Skeletal muscle cell (primary cell): Measurements from ENCODE around the gene ACAP1.
A peak's percentile ranks its signal among the peaks of the same experiment; 100 is the strongest.

ENCODE experiments used
- DNase-seq: peaks from one replicate; pipeline ENCODE4 v3.0.0-alpha.2; 2010; ENCODE audit warnings: low read depth
- H3K4me3 ChIP-seq: 2 replicates; pipeline ENCODE4 v1.5.1; 2011; ENCODE audit warnings: low read depth, mild to moderate bottlenecking, control low read depth, low read length, moderate library complexity

ACAP1 gene

GRCh38 chr17:7308625-7309433 lies 27.5 kb upstream of the ACAP1 start:
- DNase-seq, result no peak
- H3K4me3 ChIP-seq, result peak overlapping the region; percentile 62

DNA sequence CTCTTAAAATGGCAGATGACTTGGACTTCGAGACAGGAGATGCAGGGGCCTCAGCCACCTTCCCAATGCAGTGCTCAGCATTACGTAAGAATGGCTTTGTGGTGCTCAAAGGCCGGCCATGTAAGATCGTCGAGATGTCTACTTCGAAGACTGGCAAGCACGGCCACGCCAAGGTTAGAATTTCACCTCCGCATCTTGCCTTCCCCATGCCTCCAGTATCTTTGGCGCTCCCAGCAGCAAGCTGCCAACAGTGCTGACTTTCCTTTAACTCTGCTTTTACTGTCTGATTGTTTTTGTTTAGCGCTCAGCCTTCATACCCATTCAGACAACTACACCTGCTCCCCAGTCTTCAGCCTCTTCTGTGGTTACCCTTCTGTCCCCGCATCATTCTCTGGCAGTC lies 26.7 kb upstream of the ACAP1 start:
- DNase-seq, result no peak

DNA sequence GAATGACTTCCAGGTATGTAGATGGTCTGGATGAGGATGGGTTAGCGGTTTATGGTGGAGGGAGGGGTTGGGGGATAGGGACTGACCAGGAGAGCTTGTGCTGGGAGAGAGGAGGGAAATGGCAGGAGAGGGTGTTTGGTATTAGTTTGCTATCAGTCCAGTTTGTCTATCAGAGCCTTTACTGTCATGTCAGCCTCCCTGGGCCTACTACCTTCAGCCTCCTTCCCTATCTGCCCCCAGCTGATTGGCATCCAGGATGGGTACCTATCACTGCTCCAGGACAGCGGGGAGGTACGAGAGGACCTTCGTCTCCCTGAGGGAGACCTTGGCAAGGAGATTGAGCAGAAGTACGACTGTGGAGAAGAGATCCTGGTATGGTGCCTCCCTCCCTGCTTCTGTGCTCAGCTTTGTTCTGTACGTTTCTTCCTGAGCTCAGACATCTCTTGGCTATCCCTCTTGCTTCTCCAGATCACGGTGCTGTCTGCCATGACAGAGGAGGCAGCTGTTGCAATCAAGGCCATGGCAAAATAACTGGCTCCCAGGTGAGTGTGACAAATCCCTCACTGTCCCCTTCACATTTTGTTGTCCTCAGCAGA lies 25.1 kb upstream of the ACAP1 start:
- DNase-seq, result no peak
- H3K4me3 ChIP-seq, result no peak overlapping the region

More for the DNA sequence above, 26.7 kb upstream of the ACAP1 start:
- peak overlapping the region; percentile 62 for H3K4me3 ChIP-seq

GRCh38 chr17:7312432-7313087 lies 23.8 kb upstream of the ACAP1 start:
- no peak for DNase-seq

DNA sequence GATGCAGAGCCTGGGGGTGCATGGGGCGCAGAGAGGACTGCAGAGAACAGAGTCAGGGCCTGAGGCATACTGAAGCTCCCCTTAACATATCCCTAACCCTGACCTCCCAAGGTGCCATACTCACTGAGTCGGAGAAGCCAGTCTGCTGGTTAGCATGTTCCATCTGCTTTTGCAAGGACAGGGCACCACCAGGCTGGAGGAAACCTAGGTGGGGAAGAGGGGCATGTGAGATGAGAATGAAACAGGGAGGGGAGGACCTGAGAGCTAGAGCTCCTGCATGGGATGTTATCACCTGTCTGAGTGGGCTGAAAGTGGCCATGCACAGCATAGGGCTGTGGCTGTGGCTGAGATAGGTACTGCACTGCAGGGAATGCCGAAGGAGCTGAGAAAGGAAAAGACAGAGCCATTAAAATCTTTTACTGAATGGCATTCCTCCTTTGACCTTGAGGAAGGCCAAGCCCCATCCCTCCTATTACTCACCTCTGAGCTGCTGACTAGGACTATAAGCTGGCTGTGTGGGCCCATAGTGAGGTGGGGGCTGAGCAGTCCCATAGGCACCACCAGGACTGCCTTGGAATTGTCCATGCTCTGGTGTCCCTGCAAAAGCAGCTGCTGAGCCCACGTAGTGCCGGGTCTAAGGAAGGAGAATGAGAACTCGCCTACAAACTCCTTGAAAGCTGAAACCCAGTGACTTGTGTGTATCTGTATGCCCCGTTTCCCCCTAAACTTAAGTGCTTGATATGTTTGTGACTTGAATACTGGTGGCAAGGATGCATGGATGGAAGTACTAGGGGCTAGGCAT lies 23.0 kb upstream of the ACAP1 start:
- no peak overlapping the region for H3K4me3 ChIP-seq
- DNase-seq, result no peak

More at GRCh38 chr17:7312432-7313087, 23.8 kb upstream of the ACAP1 start:
- H3K4me3 ChIP-seq, result no peak overlapping the region

- no peak for DNase-seq
- peak overlapping the region; percentile 81 for H3K4me3 ChIP-seq
Measured at GRCh38 chr17:7313890-7314718, 22.2 kb upstream of the ACAP1 start.

DNA sequence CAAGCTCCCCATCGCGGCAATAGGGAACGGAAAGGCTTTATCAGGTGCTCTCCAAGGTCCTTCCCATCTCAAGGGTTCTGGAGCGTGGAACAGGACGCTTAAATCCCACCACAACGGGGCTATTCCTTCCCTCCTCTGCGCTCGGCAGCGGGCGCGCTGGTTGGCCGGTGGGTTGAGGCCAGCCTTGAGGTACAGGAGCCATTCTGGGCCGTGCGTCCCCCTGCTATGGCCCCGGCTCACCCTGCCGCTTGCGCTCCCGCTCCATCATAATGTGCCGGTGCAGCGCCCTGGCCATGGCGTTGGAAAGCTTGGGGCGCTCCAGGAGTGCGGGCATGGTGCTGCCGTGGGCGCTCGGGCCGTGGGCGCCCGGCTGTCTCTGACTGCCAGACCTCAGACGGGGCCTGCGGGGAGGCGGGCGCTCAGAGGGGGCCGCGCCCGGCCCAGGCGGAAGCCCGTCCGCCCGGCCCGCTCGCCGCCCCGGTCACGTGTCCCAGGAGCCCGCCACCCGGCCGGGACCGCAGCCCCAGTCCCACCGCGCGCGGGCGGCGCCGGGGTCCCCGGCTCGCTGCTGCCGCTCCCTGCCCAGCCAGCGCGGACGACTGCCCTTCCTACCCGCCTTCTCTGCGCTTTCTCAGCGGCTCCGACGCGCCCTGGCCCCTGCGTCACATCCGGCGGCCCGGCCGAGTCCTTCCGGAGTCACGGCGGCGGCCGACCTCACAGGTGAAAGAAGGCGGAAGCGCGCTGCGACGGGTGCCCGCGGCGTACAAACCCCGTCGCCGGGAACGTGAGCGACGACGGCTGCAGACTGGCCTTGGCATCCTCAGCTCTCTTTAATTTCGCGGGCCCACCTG lies 21.4 kb upstream of the ACAP1 start, which contains the start of gene GPS2:
Gene GPS2 (minus strand): TSS at position 642 of the 851 bp plus-strand sequence. CDS start 308 bp downstream, at position 334.
- DNase-seq, result no peak
- peak within 1 kb of the TSS; percentile 81 for H3K4me3 ChIP-seq

- peak overlapping the region; percentile 81 for H3K4me3 ChIP-seq
- no peak for DNase-seq
Measured at GRCh38 chr17:7315570-7316235, 20.6 kb upstream of the ACAP1 start.

DNA sequence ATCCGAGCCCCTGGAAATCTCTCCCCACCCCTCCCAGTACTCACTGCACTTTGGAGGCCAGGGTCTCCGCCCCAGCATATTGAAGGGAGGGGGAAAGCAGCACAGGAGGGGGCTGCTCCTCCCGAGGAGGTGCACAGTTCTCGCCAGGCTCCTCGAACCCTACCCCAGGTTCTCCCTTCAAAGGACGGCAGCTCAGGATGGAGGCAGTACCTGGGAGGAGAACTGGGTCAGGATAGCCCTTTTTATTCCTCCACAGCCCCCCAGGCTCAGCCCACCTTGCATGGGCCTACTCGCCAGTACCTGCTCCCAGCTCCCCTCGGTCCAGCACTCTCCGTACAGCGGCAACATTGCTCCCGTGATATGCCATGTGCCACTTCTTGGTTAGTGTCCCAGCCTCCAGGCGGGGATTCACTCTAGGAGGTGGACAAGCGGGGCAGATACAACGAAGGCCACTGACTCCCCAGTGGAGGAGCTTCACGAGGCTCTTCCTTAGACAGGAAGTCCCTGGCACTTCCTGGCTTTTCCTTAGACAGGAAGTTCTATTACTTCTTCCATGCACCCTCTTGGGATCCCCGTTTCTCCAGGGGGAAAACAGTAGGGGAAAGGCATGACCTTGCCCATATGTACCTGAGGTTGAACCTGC lies 19.0 kb upstream of the ACAP1 start:
- no peak overlapping the region for H3K4me3 ChIP-seq
- DNase-seq, result no peak

- no peak for DNase-seq
- no peak overlapping the region for H3K4me3 ChIP-seq
Measured at GRCh38 chr17:7318121-7318860, 18.0 kb upstream of the ACAP1 start.

- DNase-seq, result no peak
- no peak overlapping the region for H3K4me3 ChIP-seq
Measured at GRCh38 chr17:7321466-7321865, 14.9 kb upstream of the ACAP1 start.

DNA sequence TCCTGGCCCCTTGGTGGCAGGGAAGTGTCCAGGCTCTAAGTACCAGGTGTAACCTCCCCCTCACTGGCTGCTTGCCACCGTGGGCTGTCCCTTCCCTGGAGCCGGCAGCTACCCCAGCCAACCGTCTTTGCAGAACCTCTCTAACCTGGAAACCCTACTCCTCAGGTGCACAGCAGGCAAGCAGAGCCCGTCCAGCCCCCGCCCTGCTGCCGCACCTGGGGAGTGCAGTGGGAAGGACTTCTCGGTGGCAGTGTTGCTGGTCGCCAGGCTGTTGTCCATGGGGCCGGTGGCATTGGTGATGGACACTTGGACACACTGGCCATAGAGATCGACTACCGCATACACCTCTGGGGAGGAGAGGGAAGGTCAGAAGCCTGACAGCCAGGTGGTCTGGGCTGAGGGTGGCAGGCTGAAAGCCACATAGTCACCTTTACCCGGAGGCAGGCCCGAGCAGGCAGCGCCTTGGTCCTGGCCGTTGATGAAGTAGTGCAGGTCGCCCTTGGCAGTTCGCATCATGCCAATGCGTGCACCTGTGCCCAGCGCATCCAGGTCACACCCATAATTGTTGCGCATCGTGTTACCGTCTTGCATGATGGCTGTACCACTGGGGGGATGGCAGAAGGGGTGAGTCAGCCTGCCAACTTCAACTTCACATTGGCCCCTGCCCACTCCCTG lies 13.7 kb upstream of the ACAP1 start:
- no peak for DNase-seq
- H3K4me3 ChIP-seq, result no peak overlapping the region

- no peak overlapping the region for H3K4me3 ChIP-seq
- no peak for DNase-seq
Measured at GRCh38 chr17:7323731-7324437, 12.4 kb upstream of the ACAP1 start.

GRCh38 chr17:7324438-7324779 lies 11.9 kb upstream of the ACAP1 start:
- DNase-seq, result no peak

GRCh38 chr17:7325031-7325528 lies 11.2 kb upstream of the ACAP1 start:
- no peak overlapping the region for H3K4me3 ChIP-seq
- DNase-seq, result no peak

More at GRCh38 chr17:7324438-7324779, 11.9 kb upstream of the ACAP1 start:
- H3K4me3 ChIP-seq, result no peak overlapping the region
